GM21528 (cell line): ENCODE results near the gene PDCD6IP.

Source experiments
- ATAC-seq: cut with Tn5 transposase; IDR thresholded peaks from one replicate; pipeline ENCODE4 v1.9.1; 2021; ENCODE audit warnings: mild to moderate bottlenecking, moderate library complexity; ENCODE audit not compliant: unreplicated experiment, low FRiP score

Gene PDCD6IP

DNA sequence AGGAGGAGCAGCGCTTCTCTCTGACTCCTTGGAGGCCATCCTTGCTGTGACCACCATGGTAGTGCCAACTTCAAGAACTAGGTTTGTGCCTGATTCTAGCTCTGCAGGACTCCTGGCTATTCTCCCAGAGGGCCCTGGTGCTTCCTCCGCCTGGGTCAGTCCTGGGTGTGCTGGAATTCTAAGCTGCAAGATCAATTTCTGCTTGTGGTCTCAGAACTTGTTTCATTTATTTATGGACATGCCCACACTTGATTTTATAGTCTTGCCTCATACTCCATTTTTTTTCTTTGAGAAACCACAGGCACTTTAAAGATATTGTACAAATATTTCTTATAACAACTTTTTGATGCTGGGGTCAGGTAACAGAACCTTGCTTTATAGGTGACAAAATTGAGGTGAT lies 87.6 kb downstream of the PDCD6IP start:
- no peak for ATAC-seq

DNA sequence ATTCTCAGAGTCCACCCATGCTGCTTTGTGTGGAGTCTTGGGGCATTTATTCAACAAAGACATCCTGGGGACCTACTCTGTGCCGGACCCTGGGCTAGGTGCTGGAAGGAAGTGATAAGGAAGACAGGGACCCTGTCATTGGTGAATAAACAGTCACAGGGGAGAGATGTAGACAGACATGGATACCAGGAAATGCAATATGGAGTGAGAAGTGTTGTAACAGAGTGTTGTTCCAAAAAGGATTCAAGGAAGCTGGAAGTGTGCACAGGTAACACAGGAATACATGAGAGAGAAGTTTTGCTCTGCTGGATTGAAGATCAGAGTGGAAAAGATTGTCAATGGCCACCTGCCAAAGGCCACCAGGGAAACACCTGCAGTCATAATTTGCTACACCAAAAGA lies 89.0 kb downstream of the PDCD6IP start:
- no peak for ATAC-seq

DNA sequence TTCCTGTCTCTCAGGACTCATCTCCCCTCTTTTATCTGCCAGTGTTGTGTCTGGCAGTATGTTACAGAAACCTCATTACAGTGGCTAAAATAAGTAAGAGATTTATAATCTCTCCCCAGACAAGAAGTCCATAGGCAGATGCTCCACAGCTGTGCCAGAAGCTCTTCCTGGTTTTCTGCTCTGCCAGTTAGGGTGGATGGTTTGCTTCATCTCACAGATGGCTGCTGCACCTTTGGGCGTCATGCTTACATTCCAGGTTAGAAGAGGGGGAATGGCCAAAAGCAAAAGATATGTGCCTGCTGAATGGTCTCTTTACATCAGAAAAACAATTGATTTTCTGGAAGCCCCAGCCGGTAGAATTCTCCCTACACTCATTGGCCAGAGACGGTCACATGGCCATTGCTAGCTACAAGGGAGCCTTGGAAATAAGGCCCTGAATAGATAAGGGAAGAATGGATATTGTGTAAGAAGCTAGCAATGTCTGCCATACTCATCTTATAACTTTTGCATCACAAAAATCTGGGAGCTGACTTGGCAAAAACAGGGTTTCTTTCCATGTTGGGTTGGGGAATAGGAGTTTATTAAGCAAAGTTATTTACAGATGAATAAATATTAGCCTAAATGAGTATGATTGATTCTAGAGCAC lies 91.1 kb downstream of the PDCD6IP start:
- ATAC-seq = no peak

DNA sequence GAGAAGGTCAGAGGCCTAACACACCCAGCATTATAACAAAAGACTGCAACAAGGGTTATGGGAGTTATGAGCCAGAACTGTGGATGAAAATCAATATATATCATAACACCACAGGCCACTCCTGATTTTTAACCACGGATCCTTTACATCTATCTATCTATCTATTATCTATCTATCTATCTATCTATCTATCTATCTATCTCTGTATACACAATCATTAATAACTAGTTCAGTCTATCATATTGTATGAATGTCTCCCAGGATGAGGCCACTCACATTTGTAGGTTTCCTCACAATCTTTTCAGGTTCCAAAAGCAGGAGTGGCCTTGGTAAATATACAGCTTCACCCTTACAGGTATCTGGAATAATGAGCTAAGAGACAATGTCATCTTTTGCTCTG lies 94.2 kb downstream of the PDCD6IP start:
- ATAC-seq = no peak

DNA sequence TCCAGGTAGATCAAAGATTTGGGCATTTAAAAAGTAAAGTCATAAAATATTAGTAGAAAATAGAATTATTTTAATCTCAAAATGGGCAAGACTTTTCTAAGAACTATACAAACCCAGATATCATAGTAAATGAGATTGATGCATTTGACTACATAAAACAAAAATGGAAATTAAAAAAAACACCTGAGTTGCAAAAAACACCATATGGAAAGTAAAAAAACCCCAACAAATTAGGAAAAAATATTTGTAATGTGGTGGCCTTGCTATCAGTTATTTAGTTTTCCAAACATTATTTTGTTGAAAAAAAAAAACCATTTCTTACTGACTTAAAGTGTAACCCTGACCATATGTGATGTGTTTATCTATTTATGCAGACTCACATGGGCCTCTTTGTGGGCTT lies 97.2 kb downstream of the PDCD6IP start:
- ATAC-seq = no peak

DNA sequence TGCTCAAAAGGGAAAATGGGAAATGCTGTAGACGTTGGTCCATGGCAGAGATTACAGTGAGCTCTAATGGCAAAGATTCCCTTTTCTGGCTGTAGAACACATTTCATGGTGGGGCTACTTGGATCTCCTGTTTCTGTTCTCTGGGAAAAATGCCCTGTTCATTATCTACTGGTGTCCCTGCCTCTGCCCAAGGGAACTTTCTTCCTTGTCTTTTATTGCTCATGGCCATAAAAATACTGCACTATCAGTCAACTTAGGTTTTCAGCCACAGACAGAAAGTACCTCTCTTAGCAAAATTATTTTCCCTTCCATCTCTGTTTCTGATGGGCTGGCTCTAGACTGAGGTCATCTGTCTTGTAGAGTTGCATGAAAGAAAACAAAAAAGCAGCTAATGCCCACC lies 98.9 kb downstream of the PDCD6IP start:
- ATAC-seq = no peak

DNA sequence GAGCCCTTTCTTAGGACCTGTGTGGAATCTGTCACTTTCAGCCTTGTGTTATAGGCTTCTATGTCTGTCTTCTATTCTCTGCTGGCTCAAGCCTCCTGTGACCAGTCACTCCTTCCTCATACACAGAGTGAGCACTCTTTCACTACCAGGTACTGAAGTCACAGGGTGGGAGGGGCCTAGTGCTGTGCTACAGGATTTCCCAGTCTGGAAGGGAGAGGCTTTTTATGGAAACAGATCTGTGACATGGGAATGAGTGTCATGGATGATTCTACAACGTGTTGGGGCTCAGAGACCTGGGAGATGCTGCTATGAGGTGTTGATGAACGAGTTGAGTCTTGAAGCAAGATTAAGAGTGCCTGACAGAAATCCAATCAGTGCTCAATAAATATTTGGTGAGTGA lies 100.5 kb downstream of the PDCD6IP start:
- ATAC-seq = no peak

DNA sequence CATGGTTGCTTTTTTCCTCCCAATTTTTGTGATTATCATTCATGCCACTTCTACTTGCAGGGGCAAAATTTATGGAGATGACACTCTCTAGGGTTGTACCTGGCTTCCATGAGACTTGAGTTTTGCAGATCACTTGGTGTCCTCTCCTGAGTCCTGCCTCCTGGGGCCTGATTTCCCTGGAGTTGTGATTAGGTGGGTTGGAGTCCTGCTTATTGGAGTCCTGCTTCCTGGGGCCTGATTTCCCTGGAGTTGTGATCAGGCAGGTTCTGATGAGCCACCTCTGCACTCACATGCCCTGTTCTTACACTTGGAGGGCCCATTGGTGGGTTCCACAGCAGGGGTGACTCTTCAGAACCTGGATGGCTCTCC lies 102.0 kb downstream of the PDCD6IP start:
- ATAC-seq = no peak

DNA sequence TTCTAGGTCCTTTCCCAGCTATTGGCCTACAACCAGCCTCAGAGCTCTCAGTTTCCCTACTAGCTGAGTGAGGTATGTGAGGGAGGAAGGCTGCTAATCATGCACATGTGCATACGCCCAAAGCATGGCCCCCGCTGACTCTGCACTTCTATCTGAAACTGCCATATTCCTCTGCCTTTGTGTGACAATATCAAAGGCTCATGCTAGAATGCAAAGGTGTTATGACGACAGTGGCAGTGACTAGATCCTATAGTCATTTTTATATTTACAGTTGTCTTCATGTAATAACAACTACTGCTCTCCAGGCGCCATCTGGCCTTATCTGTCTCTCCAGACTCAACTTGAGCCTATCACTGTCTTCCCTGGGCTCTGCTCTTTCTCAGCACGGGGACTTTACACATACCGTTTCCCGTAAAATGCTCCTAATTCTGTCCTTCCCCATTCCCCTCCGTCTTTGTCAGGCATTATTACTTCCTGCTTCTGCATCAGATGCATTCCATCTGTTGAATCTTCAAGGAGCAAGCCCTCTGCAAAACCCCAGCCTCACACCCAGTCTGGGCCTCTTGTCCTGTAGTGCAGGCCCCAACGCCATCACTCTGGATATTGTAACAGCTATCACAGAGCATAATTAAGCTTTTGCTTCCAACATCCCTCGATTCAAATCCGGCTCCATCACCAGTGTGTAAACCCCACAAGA lies 102.5 kb downstream of the PDCD6IP start:
- ATAC-seq = no peak

DNA sequence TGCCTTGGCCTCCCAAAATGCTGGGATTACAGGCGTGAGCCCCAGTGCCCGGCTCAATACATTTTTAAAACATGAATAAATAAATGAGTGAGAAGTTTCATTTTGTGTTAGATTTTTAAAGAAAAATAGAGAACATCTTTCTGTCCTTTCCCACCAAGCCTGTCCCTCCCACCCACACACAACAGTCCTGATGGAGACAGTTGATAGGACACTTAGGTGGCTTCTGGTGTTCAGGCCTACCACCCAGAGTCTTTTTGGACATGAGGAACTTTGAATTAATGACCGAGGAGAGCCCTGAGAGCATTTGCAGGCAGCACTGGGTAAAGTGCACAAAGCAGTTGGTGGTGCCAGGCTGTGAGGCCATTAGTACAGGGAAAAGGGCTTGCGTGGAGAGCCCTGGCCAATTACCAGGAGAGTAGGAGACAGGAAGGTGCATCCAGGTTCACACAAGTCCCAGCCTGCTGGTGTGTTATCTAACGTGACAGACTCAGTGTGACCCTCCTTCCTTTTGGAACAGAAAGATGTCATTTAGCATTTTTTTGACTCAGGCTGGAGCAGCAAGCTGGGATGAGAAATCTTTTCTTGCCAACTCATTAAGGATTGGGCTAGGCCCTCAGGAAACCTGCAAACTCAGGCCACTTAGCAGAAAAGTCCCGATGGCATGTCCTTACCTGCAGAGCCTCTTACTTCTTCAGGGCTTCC lies 103.6 kb downstream of the PDCD6IP start:
- no peak for ATAC-seq

DNA sequence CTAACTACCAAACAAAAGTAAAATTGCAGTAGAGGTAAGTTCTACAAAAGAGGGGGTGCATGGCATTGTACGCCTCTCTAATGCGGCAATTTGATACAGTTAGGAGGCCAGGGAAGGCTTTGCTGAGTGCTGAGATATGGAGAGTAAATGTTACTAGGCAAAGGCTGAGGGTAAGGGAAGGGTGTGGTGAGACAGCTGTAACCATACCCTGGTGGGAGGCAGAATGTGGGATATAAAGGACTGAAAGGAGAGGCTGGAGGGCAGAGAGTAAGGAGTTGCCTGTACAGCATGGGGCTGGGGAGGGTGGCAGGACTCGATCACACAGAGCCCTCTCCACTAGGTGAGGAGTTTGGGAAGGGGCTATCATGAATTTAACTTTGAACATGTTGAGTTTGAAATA lies 106.3 kb downstream of the PDCD6IP start:
- ATAC-seq = no peak

DNA sequence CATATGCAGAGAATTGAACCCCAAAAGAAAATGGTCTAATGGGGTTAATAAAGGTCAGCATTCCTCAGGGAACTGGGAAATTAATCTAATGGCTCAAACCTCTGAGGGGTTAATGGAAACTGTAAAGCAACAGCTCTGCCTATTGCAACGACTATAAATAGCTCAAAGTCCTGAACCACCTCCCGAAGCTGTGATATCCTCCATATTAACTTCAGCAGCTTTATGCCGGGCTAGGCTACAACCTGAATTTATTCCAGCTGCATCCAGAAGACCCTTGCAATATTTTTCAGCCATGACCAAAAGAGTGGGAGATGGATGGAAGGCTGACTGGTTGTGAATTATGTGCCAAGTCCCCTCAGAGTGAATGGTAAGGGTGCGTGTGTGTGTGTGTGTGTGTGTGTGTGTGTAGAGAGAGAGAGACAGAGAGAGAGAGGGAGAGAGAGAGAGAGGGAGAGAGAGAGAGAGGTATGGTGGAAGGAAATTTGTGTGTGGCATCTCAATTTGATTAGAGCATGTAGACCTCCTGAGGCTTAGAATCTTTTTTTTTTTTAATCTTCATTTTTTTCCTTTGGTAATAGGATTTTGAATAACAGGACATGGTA lies 109.9 kb downstream of the PDCD6IP start:
- ATAC-seq = no peak

DNA sequence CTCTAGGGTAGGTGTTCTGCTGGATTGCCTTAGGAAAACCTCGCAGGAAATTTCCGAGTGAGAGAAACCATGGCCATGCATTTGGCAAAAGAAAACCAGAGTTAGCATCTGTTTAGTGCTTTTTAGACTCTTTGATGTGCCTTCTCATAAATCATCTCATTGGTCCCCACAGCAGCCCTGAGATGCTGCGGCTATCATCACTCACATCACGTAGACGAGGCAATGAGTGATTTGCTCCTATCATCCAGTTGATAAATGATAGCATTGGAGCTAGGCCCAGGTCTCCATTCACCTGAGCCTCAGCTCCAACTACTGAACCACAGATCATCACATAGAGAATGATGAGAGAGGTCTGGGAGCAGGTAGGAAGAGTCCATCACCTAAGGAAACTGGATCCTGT lies 111.1 kb downstream of the PDCD6IP start:
- ATAC-seq = no peak

DNA sequence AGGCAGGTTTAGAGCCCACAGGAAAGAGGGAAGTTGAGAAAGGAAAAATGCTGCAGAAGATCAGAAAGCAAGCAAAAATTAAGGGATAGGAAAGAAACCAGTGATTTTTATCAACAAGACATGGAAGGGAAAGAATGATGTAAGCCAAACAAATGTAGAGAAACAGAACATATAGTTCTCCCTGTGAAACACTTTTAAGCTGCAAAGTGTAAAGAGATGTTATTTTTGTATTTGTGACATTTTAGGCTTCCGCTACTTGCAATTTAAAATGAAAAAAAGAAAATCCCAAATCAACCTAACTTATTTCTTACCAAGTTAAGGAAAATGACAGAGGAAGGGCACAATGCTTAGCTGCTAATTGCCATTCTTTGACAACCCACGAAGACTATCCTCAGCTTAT lies 111.6 kb downstream of the PDCD6IP start:
- ATAC-seq = no peak

DNA sequence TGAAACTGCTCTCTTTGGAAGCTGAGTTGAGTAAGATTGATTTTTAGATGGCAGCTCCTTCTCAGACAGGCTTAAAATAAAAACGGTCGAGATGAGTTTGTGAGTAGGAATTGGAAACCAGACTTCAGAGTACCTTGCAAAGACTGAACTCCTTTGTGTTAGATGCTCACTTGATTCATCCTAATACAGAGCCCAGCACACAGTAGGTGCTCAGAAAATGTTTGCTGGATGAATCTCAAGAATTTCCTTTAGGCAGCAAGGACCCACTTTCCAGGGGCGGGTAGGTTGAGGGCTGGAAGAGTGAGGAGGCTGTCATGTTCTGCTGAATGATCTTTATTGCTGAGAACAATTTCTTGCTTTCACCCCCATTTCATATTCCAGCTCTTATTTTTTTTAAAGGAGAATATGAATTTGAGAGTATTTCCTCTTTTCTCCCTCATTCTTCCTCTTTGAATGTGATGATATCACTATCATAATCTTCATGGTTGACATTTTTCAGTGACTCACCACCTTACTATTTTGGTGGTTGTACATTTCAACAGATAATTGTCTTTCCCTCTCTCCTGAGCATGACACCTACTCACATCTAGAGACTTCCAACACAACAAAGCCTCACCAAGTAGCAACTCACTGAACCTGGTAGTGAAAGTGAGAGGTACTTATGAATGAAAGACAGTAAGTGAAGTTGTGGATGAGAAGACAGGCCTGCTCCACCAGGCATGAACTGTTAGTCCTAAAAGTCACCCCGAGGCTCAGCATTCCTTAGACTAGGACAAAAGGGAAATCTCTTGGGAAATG lies 113.3 kb downstream of the PDCD6IP start:
- no peak for ATAC-seq

DNA sequence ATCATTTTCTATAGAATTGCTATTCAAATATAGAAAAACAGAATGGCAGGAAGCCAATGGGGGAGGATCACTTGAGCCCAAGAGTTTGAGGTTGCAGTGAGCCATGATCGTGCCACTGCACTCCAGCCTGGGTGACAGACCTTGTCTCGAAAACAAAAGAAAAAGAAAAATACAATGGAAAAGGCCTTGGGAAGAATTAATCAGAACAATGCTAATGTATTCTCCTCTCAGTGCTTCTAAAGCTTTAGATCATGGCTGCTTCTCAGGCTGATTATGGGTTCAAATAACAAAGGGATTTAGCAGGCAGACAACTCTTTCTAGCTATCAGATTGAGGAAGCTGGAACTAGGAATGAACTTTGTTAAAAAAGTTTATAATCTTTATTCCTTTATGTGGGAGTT lies 115.8 kb downstream of the PDCD6IP start:
- no peak for ATAC-seq

DNA sequence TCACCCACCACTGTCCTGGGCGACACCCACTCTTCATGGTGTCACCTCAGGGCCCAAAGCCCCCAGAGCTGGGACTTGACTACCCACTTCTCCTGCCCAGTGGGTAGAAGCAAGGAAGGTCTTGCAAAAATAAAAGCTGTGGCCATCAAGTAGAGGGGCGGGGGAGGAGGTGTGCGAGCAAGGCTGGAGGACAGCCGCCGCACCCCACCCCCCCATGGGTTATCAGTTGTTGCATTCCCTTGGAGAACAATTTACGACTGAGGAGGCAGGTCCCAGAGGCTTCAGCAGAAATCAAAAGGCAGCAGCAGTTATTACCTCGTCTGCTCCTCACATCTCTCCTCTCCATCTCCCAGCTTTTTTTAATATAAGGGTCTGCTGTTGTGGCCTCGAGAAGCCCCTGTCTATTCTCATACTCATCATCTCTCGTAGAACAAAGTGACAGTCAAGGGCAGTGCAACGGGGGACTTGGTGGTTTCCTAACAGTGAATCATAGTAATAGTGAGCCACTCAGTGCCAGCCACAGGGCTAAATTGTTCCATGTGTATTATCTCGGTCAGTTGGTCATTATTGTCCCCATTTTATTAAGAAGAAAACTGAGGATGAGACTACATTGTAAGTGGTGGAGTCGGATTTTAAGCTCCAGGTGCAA lies 116.4 kb downstream of the PDCD6IP start:
- no peak for ATAC-seq

DNA sequence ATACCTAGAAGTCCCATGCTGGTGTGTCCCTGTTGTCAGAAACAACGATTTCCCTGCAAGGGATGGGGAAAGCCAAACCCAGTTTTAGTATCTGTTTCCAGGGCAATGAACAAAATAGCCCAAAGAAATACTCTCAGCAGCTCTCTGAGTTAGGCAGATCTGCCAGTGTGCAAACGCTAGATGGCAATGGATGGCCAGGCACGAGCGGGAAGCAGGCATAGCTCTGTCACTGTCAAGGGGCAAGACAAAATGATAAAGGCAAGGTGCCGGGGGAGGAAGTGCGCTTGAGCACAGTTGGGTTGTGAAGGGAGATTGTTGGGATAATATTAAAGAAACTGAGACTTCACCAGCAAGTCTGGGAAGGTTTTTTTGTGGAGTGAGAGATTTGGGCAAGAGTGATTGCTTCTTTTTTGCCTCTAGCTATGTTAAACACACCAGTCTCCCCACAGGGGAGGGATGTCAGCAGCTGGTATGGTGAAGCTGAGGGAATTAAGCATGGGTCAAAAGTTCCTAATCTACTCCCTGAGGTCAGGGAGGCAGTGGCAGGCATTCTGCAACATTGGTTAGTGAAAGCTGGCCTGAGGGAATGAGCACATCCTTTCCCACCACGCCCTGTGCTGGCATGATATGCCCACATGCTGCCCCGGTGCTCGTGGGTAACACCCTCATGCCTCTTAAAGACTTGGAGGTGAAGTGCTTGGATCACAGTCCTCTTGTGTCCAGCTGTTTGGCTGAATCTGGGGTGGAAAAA lies 117.5 kb downstream of the PDCD6IP start:
- no peak for ATAC-seq

DNA sequence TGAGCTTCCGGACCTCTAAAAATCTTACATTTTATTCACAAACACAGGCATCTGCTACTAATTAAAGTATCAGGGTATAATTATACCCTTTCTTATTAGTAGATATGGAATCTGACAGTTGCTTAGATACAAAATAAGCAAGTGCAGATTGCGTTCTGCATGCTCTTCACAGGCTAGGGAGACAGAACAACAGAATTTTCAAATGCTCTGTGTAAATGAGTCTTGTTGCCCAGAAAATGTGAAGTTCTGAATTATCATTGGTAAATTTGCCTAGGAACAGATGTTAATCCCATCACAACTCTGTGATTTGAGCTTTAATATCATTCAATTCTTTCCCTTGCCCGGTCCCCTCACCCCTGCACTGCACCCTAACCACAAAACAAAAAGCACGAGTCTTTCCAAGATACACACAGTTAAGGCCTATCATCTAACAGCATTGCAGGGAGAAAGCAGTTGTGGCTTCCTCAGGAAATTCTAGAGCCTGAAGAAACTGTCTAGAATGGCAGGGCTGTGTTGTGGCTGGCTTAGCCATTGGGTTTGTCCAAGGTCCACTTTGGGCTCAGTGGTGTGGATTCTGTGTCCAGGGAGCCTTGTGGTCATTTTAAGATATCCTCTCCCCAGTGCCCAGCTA lies 119.8 kb downstream of the PDCD6IP start:
- ATAC-seq = no peak
